ENCODE results near the gene PWWP2B.

Gene PWWP2B

GRCh38 chr10:132449811-132450181 is 52.8 kb downstream of the PWWP2B start:
- TF ChIP-seq, protein P1, sequence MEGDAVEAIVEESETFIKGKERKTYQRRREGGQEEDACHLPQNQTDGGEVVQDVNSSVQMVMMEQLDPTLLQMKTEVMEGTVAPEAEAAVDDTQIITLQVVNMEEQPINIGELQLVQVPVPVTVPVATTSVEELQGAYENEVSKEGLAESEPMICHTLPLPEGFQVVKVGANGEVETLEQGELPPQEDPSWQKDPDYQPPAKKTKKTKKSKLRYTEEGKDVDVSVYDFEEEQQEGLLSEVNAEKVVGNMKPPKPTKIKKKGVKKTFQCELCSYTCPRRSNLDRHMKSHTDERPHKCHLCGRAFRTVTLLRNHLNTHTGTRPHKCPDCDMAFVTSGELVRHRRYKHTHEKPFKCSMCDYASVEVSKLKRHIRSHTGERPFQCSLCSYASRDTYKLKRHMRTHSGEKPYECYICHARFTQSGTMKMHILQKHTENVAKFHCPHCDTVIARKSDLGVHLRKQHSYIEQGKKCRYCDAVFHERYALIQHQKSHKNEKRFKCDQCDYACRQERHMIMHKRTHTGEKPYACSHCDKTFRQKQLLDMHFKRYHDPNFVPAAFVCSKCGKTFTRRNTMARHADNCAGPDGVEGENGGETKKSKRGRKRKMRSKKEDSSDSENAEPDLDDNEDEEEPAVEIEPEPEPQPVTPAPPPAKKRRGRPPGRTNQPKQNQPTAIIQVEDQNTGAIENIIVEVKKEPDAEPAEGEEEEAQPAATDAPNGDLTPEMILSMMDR (IDR thresholded peaks at IDR 0.05; ENCODE audit: low read depth, low read length): no peak
- H3K9me3 ChIP-seq: no peaks in the 10 kb centered on the region
- H3K27me3 ChIP-seq: no peaks in the 10 kb centered on the region
- peaks cover 11% of the 10 kb centered on the region; the same call in 1 of the 2 replicates for H3K4me1 ChIP-seq
- H3K4me3 ChIP-seq (ENCODE audit: low read depth, low read length): no peak overlapping the region
- DNase-seq: no peak
- no peaks in the 10 kb centered on the region for H3K36me3 ChIP-seq

DNA sequence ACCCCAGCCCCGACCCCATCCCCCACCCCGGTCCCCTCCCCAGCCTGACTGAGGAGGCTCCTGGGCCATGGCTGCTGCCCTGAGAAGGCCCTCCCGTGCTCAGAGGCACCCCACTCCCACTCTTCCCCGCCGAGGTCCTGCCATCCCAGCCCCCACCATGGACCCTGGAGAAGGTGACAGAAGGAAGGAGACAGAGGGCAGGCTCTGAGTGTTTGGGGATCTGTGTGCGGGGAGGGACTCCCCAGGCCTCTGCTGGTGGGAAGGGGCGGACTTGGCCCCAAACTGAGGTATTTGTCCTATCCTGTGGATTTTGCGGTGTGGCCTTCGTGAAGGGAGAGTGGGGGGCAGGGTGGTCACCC is 53.4 kb downstream of the PWWP2B start:
- peaks cover 11% of the 10 kb centered on the region; the same call in 1 of the 2 replicates for H3K4me1 ChIP-seq
- TF ChIP-seq, protein P1 (IDR thresholded peaks at IDR 0.05; ENCODE audit: low read depth, low read length): no peak
- no peak overlapping the region for H3K4me3 ChIP-seq (ENCODE audit: low read depth, low read length)
- H3K27me3 ChIP-seq: no peaks in the 10 kb centered on the region
- H3K36me3 ChIP-seq: no peaks in the 10 kb centered on the region
- no peaks in the 10 kb centered on the region for H3K9me3 ChIP-seq
- no peak for DNase-seq

DNA sequence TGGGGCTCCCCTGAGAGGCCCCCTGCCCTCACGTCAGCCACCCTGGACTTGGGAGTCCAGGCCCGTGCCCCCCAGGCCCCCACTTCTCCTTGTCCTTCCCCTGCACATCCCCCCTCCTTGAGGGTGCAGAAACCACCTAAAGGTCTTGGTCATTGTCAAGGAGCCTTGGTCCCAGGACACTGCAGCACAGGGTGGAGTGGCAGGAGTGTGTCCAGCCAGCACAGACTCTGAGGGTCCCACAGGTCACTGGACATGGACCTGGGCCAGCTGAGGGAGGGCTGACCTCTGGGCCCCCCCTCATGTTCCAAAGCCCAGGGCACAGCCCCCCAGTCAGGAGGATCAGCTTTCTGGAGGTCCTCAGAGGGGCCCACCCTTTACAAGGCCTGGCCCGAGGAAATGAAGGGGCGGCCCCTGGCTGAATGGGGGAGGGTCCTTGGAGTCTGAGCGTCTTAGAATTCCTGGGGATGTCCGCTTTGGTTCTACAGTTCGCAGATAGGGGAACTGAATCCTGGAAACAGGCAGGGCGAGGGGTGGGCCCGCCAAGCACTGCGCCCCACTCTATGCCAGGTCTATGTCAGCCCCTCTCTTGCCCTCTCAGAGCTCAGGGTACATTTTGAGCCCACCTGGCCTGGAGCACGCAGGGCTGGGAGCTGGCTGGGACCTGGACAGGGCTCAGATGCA is 54.0 kb downstream of the PWWP2B start:
- peaks cover 11% of the 10 kb centered on the region; the same call in 1 of the 2 replicates for H3K4me1 ChIP-seq
- TF ChIP-seq, protein P1 (IDR thresholded peaks at IDR 0.05; ENCODE audit: low read depth, low read length): no peak

GRCh38 chr10:132451506-132452215 is 54.7 kb downstream of the PWWP2B start:
- Histone ChIP-seq H3K27me3 (no peaks in the 10 kb centered on the region), H3K4me1 (peaks cover 10% of the 10 kb centered on the region; the same call in 1 of the 2 replicates), H3K9me3 (no peaks in the 10 kb centered on the region), H3K36me3 (no peaks in the 10 kb centered on the region), H3K4me3 (ENCODE audit: low read depth, low read length) (no peak overlapping the region)
- TF ChIP-seq, protein P1 (IDR thresholded peaks at IDR 0.05; ENCODE audit: low read depth, low read length): no peak
- peak; percentile 16 for DNase-seq

More for the DNA sequence above, 54.0 kb downstream of the PWWP2B start:
- no peak overlapping the region for H3K4me3 ChIP-seq (ENCODE audit: low read depth, low read length)
- H3K27me3 ChIP-seq: no peaks in the 10 kb centered on the region
- DNase-seq: peak; percentile 3
- no peaks in the 10 kb centered on the region for H3K36me3 ChIP-seq
- no peaks in the 10 kb centered on the region for H3K9me3 ChIP-seq

DNA sequence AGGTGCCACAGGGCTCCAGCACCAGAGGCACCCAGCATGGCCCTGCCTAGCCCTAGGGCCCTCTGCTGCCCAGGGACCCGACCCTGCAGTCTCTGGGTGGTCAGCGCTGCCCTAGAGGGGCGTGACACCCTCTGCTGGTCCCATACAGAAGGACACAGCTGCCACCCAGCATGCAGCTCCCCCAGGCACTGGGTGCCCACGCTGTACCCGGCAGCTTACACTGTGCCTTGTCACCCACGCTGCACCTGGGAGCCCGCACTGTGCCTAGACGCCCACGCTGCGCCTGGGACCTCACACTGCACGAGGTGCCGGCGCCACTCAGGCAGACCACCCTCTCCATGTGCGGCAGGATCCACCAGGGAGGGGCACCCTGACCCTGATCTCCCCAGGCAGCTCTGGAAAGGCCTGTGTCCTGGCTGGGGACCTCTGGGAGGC is 55.2 kb downstream of the PWWP2B start:
- no peak for DNase-seq
- H3K4me1 ChIP-seq: peaks cover 7% of the 10 kb centered on the region; the same call in 1 of the 2 replicates
- TF ChIP-seq, protein P1 (IDR thresholded peaks at IDR 0.05; ENCODE audit: low read depth, low read length): no peak

More for the DNA sequence above, 55.2 kb downstream of the PWWP2B start:
- no peaks in the 10 kb centered on the region for H3K9me3 ChIP-seq
- H3K27me3 ChIP-seq: no peaks in the 10 kb centered on the region
- H3K4me3 ChIP-seq (ENCODE audit: low read depth, low read length): no peak overlapping the region
- H3K36me3 ChIP-seq: no peaks in the 10 kb centered on the region
